HG03565 (cell line): ENCODE data around the gene RNF212B.
"Not testable (repeated sequence)": the region's sequence is repeated elsewhere in the genome, so short reads cannot be mapped to it uniquely, and the experiment has no call there.

ENCODE experiments used
- ATAC-seq: cut with Tn5 transposase; IDR thresholded peaks from one replicate; pipeline ENCODE4 v1.9.1; 2021; ENCODE audit warnings: mild to moderate bottlenecking, moderate library complexity; ENCODE audit not compliant: unreplicated experiment

The RNF212B gene, protein sequence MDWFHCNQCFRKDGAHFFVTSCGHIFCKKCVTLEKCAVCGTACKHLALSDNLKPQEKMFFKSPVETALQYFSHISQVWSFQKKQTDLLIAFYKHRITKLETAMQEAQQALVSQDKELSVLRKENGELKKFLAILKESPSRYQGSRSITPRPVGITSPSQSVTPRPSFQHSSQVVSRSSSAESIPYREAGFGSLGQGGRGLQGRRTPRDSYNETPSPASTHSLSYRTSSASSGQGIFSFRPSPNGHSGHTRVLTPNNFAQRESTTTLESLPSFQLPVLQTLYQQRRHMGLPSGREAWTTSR

DNA sequence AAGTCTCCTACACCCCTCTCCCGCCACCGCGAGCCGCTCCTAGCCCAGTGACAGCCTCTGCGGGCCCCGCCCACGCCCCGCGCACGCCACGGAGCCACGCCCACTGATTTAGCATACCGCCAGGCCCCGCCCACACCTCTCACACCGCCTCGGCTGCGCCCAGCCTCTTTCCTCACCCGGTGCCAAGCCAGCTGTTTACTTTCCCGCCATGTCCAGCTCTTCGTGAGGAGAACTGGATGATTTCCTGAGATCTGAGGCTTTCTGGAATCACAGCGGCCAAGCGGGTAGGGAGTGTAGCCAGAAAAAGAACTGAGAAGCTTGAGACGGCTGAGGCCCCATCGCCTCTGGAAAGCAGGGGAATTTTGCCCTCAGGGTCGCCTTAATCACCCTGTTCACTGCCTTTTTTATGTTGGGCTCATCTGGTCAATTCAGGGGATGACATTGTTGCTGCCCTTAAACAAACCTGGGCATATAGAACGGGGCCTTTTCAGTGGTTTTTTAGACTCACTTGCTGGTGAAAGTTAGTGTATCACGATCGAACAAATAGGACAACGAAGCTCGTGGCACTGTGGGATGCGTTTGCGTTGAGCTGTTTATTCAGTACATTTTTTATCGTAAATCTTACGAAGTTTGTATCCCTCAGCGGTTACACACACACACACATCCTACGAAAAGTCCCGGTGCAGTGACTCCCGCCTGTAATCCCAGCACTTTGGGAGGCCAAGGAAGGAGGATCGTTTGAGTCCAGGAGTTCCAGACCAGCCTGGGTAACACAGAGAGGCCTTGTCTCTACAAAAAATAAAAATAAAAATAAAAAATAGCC lies at the start of gene RNF212B:
RNF212B (plus strand) TSS at position 165 of the 823 bp plus-strand sequence. CDS start 2,410 bp downstream, outside the sequence.
- ATAC-seq, result no peak

DNA sequence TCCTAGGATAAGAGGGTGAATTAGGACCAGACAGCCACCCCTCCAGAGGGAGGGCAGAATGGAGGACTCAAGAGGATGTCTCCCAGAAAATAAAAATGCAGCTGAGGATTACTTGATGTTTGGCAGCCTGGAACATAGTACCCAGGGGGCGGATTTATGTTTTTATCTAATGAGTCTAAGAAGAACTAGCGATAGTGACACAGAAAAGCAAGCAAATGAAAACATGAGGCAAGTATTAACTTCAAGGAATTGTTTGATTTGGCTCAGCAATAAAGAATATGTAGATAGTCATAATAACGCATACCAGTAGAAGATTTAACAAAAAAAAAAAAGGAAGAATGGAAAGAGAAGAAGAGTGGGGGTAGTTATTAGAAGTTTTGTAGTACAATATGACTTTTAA lies 44.3 kb upstream of the RNF212B start:
- no peak for ATAC-seq

DNA sequence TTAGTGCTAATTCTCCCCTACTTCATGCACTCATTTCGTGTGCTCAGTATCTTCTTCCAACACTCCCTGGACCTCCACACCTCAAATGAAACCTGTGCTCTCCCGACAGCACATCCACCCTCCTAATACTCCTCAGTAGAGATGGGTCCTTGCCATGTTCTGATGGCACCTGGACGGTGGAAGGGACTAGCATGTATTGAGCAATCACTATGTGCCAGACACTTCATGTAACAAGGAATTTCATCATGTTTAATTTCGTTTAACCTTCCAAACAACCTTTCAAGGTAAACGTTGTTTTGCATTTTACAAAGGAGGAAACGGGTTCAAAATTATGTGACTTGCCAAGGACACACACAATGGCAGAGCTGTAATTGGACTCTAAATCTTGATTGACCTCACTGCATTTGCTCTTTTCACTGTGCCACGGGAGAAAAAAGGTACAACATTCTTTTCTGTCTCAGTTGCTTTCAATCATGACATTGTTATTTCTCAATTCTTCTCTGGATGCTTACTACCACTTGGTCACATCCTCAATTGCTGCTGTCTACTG lies 42.1 kb upstream of the RNF212B start:
- no peak for ATAC-seq

- not testable (repeated sequence) for ATAC-seq
Measured at GRCh38 chr14:23196487-23196886, 41.2 kb upstream of the RNF212B start.

DNA sequence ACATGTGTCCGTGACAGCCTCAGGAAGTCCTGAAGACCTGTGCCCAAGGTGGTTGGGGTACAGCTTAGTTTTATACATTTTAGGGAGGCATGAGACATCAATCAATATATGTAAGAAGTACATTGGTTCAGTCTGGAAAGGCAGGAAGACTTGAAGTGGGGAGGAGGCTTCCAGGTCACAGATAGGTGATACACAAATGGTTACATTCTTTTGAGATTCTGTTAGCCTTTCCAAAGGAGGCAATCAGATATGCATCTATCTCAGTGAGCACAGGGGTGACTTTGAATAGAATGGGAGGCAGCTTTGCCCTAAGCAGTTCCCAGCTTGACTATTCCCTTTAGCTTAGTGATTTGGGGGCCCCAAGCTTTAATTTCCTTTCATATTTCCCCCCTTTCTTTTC lies 38.6 kb upstream of the RNF212B start:
- not testable (repeated sequence) for ATAC-seq

DNA sequence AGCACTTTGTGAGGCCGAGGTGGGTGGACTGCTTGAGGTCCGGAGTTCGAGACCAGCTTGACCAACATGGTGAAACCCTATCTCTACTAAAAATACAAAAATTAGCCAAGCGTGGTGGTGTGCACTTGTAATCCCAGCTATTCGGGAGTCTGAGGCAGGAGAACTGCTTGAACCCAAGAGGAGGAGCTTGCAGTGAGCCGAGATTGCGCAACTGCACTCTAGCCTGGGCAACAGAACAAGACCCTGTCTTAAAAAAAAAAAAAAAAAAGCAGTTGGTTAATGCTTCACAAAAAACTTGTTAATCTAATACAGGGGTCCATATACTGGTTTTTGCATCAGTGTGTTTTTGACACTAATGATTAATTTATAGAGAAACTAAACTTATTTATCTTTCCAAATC lies 35.7 kb upstream of the RNF212B start:
- ATAC-seq, result no peak

DNA sequence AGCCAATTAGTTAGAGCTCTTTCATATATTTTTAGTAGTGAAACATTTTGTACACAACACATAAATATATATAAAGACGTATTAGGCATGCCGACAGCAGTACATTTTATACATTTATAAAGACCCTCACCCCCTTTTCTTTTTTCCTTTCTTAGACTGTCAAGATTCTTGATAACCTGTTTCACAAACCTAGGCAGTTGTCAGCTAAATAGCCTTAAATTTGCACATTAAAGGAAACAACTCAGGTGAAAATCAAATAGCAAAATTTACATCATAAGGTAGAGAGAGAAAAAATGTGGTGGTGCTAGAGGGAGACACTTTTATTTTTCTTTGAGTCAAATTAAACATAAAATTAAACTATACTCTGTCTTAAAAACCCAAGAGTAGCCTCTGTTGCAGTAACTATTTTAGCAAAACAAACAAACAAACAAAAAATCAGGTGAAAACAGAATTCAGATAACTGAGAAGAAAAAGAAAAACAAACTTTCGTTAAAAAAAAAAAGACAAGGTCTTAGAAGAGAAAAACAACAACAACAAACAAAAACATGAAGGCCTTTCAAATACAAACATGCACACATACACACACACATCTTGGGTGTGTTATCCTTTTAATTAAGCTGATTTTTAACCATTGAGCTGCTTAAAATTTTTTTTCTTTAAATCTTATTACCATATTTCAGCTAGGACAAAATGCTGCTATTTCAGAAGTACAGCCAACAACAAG lies 31.2 kb upstream of the RNF212B start:
- no peak for ATAC-seq

DNA sequence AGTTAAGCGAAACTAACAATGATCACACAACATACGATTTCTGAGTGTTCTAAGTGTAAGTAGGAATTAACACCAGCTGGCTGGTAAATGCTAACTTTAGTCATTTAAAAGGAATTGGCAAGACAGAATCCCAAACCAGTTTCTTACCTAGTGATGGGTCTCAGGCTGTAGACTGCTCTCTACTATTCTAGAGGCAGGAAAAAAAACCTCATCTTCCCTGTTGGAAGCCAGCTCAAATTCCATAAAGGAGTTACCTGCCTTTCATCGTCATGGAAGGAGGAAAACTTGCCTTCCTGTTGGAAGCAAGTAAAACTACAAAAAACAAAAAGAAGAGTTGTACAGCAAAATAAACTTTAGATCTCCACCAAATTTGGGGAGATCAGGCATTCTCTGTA lies 30.6 kb upstream of the RNF212B start:
- no peak for ATAC-seq

- no peak for ATAC-seq
Measured at GRCh38 chr14:23208324-23208723, 29.4 kb upstream of the RNF212B start.

DNA sequence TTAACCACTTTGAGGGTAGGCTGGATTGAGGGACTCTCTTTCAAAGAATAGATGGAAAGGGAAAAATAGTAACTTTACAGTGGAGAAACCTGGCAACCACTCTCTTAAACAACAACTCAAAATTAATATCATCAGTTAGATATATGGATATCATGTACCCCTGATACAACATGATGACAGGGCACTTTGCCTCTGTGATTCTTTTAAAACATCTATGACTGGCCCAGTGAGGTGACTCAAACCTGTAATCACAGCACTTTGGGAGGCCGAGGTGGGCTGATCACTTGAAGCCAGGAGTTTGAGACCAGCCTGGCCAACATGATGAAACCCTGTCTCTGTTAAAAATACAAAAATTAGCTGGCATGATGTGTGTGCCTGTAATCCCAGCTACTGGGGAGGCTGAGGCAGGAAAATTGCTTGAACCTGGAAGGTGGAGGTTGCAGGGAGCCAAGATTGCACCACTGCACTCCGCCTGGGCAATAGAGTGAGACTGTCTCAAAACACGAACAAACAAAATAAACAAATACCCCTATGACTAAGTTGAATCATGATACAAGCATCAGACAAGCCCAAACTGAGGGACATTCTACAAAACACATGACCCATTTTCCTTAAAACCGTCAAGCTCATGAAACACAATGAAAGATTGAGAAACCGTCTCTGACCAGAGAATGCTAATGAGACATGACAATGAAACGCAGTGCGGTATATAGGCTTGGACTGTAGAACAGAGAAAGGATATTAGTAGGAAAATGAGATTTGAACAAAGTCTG lies 27.9 kb upstream of the RNF212B start:
- no peak for ATAC-seq

GRCh38 chr14:23215421-23215820 lies 22.3 kb upstream of the RNF212B start:
- no peak for ATAC-seq

DNA sequence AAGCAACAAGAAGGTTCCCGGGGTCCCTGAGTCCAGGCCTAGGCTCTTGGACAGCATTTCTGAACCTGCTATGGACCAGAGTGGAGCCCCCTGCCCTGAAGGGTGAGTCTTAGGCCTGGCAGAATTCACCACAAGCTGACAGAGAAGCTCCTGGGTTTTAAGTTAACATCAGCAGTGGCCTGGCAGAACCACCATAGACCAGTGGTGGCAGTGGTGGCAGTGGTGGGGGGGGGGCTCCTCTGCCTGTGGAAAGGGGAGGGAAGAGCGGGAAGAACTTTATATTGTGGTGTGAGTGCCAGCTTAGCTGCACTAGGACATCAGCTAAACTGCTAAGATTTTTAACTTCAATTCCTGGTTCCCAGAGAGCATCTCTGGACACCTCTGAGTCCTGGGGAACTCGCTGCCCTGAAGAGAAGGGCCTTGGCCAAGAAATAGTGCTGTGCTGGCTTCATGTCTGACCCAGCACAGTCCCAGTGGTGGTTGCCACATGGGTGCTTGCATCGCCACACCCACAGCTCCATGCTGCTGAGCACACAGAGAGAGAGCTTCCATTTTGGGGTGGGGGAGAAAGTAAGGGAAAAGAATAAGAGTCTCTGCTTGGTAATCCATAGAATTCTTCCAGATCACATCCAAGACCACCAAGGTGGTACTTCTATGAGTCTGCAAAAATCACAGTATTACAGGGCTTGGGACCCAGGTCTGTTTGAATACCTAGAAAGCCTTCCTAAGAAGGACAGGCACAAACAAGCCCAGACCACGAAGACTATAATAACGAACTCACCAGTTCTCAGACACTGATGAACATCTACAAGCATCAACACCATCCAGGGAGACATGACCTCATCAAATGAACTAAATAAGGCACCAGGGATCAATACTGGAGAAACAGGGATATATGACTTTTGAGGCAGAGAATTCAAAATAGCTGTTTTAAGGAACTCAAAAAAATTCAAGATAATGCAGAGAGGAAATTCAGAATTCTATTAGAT lies 20.4 kb upstream of the RNF212B start:
- ATAC-seq, result no peak

DNA sequence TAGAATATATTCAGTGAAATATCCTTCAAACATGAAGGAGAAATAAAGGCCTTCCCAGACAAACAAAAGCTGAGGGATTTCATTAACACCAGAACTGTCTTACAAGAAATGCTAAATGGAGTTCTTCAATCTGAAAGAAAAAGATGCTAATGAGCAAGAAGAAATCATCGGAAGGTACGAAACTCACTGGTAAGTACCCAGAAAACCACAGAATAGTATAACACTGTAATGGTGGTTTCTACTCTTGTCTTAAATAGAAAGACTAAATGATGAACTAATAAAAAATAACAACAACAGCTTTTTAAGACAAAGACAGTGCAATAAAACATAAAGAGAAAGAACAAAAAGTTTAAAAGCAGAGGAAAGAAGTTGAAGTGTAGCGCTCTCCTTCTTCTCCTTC lies 18.7 kb upstream of the RNF212B start:
- ATAC-seq, result no peak

GRCh38 chr14:23224958-23225357 lies 12.8 kb upstream of the RNF212B start:
- not testable (repeated sequence) for ATAC-seq

DNA sequence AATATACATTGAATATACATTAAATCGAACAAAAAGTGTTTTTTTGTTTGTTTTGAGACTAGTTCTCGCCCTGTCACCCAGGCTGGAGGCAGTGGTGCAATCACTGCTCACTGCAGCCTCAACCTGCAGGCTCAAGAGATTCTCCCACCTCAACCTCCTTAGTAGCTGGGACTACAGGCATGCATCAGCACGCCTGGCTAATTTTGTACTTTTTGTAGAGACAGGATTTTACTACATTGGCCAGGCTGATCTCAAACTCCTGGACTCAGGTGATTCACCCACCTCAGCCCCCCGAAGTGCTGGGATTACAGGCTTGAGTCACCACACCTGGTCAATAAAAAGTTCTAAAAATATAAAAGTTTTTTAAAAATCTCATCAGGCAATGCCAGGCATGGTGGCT lies 10.2 kb upstream of the RNF212B start:
- no peak for ATAC-seq

DNA sequence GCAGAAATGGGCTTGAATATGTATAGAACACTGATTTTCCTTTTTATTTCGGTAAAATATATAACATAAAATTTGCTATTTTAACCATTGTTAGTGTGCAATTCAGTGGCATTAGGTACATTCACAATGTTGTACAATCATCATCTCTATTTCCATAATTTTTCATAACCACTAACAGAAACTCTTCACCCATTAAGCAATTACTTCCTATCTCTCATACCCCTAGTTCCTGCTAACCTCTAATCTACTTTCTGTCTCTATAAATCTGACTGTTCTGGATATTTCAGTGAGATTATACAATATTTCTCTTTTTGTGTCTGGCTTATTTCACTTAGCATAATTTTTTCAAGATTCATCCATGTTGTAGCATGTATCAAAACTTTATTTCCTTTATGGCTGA lies 8.9 kb upstream of the RNF212B start:
- no peak for ATAC-seq

DNA sequence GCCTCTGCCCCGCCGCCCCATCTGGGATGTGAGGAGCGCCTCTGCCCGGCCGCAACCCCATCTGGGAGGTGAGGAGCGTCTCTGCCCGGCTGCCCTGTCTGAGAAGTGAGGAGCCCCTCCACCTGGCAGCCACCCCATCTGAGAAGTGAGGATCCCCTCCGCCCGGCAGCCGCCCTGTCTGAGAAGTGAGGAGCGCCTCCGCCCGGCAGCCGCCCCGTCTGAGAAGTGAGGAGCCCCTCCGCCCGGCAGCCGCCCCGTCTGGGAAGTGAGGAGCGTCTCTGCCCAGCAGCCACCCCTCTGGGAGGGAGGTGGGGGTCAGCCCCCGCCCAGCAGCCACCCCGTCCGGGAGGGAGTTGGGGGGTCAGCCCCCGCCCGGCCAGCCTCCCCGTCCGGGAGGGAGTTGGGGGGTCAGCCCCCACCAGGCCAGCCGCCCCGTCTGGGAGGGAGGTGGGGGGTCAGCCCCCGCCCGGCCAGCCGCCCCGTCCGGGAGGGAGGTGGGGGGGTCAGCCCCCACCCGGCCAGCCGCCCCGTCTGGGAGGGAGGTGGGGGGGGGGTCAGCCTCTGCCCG lies 5.4 kb upstream of the RNF212B start:
- not testable (repeated sequence) for ATAC-seq

DNA sequence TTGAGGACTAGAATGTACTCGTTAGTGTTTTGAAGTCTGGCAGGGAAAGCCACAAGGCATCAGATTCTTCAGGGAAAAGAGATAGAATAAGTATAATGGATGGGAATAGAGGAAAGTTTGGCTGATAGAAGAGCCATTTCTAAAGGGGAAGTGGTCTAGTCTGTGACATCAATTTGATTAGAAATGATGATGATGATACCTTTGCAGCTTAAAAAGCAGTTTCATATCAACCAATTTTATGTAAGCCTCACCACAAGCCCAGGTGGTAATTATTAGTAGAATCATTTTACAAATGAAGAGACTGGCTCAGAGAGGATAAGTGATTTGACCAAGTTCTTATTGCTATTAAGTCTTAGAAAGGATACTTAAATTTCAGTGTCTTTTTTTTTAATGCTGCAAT lies 2.9 kb downstream of the RNF212B start:
- no peak for ATAC-seq
